GM19397 (cell line): ENCODE measurements around the gene PGK1.
"Not testable (repeated sequence)": the region's sequence is repeated elsewhere in the genome, so short reads cannot be mapped to it uniquely, and the experiment has no call there.

Source experiments
- ATAC-seq: cut with Tn5 transposase; IDR thresholded peaks from one replicate; pipeline ENCODE4 v1.9.1; 2021; ENCODE audit warnings: mild to moderate bottlenecking, moderate library complexity; ENCODE audit not compliant: unreplicated experiment

The PGK1 gene

DNA sequence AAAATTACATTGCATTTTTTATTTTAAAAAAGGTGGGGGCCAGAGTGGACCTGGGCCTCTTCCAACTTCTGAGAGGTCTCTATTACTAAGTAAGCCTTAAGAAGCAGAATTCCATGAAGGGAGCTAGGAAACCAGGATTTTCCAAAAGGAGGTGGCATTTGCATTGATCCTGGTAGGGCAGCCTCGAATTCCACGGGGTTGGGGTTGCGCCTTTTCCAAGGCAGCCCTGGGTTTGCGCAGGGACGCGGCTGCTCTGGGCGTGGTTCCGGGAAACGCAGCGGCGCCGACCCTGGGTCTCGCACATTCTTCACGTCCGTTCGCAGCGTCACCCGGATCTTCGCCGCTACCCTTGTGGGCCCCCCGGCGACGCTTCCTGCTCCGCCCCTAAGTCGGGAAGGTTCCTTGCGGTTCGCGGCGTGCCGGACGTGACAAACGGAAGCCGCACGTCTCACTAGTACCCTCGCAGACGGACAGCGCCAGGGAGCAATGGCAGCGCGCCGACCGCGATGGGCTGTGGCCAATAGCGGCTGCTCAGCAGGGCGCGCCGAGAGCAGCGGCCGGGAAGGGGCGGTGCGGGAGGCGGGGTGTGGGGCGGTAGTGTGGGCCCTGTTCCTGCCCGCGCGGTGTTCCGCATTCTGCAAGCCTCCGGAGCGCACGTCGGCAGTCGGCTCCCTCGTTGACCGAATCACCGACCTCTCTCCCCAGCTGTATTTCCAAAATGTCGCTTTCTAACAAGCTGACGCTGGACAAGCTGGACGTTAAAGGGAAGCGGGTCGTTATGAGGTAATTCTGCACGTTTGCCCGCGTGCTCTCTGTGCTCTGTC lies at the start of gene PGK1:
Gene PGK1 (plus strand): TSS at position 626 of the 824 bp plus-strand sequence. CDS start 93 bp downstream, at position 719.
- ATAC-seq, result peak; percentile 98

DNA sequence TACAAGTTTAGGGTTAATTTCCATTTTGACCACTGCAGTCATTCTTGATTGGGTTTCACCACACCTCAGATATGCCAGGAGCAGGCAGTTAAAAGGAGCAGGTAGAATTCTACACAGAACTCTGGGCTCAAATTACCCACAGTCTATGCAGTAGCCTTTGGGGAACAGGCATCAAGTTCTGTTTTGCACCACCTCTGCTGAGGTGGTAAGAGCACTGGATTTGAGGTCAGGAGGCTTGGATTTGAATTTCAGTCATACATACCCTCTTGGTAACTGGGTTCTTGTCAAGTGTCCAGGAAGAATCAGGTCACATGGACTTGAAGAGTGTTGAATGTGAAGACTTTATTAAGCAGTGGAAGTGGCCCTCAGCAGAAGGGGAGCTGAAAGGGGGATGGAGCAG lies 40.4 kb upstream of the PGK1 start:
- ATAC-seq, result no peak

DNA sequence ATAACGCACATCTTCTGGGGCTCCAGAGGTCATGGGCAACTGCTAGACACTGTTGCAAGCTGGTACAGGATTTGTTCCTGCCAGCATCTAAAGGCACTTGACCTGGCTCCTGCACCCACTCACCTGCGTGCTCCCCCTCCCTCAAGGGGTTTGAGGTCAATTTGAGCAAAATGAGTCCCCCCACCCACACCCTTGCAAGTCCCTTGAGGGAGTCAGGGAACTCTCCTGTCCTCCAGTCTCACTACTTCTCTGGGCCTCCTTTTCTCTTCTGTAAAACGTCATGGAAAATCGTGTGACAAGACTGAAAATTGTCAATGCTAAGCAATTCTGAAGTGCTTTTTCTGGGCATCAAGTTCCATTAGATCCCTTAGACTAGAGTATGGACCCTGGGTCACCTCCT lies 39.9 kb upstream of the PGK1 start:
- no peak for ATAC-seq

DNA sequence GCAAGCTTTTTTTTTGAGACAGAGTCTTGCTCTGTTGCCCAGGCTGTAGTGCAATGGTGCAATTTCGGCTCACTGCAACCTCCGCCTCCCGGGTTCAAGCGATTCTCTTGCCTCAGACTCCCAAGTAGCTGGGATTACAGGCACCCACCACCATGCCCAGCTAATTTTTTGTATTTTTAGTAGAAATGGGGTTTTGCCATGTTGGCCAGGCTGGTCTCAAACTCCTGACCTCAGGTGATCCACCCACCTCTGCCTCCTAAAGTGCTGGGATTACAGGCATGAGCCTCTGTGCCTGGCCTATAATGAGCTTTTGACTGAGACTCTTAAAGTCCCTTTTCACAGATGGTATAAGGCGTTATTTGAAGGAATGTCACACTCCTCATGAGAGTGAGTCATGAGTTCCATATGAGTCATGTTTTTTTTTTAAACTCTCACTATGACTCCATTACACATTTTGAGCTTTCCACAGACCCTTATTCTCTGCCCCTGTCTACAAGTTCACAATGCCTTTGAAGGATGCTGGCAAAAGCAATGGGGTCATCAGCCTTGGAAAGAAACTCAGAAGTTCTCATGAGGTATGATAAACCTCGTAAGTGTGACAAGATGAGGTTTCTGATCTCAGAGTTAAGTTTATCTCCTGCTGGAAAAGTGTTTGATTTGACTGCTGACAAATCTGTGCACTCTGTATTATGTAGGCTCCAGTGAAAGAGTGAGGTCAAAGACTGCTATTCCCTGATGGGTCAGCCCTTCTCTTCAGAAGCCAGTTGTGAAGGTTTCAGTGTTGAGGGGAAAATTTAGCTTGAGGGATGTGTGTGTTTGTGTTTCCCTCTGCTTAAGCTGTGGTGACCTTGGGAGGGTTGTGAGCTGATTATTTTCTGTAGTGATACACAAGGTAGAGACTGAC lies 39.1 kb upstream of the PGK1 start:
- ATAC-seq, result peak; percentile 72

DNA sequence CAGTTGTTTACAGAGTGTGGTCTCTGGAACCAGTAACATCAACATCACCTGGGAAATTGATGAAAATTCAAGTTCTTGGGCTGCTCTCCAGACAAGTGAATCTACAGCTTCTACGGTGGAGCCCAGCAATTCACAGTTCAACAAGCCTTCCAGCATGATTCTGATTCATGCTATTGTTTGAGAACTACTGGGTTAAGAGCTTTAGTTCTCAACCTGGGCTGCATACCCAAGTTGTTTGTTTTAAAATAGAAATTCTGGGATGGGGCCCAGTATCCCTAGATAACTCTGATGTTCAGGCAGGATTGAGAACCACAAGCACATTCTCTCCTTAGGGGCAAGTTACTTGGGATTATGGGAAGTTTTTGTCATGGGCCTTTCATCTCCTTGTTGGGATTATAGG lies 37.9 kb upstream of the PGK1 start:
- no peak for ATAC-seq

DNA sequence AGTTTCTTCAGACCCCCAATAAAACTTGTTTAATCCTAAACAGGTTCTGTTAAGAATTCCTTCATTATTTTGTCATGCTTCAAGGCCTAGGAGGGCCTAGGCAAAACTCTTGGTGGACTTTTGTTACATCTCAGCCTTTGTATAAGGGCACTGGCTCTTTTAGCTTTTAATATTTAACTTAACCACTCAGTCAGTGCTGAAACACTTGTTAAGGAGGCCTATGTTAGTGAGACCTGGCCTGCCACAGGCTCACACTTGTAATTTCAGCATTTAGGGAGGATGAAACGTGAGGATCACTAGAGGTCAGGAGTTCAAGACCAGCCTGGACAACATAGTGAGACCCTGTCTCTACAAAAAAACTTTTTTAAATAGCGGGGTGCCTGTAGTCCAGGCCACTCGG lies 32.7 kb upstream of the PGK1 start:
- no peak for ATAC-seq

DNA sequence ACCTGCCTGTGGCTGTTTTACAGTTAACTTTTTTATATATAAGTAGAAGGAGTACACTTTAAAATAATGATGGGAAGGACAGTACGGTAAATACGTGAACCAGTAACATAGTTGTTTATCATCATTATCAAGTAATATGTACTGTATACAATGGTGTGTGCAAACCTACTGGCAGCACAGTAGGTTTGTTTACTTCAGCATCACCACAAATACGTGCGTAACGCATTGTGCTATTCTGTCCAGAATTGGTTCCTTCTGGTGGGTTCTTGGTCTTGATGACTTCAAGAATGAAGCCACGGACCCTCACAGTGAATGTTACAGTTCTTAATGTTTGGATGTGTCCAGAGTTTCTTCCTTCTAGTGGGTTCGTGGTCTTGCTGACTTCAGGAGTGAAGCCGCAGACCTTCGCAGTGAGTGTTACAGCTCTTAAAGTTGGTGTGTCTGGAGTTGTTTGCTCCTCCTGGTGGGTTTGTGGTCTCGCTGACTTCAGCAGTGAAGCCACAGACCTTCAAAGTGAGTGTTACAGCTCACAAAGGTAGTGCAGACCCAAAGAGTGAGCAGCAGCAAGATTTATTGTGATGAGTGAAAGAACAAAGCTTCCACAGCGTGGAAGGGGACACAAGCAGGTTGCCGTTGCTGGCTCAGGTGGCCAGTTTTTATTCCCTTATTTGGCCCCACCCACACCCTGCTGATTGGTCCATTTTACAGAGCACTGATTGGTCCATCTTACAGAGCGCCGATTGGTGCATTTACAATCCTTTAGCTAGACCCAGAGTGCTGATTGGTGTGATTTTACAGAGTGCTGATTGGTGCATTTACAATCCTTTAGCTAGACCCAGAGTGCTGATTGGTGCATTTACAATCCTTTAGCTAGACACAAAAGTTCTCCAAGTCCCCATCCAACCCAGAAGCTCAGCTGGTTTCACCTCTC lies 30.6 kb upstream of the PGK1 start:
- not testable (repeated sequence) for ATAC-seq

DNA sequence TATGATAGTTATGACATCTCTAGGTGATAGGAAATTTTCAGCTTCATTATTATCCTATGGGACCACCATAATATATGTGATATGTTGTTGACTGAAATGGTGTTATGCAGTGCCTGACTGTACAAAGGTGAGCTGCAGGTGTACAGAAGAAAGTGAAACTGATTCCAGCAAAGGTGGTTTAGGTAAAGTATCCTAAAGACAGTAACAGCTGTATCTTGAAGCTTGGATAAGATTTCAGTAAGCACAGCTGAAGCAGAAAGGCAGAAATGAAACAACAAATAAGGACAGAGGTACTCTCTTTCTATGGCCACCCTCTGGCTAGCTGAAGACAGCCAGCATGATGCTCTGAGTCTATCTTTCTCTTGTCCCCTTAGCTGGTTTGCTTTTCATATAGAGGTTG lies 30.0 kb upstream of the PGK1 start:
- ATAC-seq, result no peak

DNA sequence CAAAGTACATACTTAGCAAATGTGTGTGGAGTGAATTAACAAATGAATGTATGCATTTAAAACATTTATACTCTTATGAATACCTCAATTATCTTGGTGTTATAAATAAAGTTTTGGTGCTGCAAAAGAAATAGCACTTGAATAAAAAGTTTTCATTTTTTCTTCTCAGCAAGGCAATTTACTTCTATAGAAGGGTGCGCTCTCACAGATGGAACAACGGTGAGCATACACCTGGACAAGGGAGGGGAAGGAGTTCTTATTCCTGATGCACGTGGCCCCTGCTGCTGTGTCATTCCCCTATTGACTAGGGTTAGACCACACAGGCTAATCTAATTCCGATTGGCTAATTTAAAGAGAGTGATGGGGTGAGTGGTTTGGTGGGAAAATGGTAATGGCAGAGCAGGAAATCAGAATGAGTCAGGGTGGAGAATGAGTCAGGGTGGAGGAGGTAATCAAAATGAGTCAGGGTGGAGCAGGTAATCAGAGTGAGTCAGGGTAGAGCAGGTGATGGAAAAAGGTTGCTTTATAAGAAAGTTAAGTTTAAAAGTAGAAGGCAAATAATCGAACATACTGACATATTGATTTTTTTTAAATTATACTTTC lies 28.2 kb upstream of the PGK1 start:
- ATAC-seq, result no peak

DNA sequence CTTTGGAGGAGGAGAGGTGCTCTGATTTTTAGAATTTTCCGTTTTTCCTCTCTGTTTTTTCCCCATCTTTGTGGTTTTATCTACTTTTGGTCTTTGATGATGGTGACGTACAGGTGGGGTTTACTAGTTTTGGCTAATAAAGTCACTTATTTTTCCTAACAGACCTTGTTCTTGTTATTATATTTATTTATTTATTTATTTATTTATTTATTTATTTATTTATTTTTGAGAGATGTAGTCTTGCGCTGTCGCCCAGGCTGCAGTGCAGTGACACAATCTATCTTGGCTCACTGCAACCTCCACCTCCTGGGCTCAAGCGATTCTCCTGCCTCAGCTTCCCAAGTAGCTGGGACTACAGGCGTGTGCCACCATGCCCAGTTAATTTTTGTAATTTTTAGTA lies 22.6 kb upstream of the PGK1 start:
- not testable (repeated sequence) for ATAC-seq

DNA sequence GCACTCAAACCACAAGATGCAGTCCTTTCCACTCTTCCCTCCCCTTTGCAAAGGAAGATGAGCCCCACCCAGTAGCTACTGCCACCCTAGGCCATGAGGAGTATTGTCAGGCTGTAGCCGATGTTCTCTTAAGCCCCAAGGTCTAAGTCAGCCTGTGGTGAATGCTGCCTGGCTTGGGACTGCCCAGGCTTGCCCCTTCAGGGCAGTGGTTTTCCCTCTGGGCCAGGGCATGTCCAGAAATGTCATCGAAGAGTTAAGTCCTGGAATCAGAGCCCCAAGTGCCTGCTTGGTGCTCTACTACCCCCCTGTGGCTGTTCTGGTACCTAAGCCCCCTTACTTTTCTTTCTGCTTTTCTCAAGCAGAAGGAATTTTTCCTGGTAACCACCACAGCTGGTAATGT lies 11.8 kb upstream of the PGK1 start:
- ATAC-seq, result peak; percentile 71

DNA sequence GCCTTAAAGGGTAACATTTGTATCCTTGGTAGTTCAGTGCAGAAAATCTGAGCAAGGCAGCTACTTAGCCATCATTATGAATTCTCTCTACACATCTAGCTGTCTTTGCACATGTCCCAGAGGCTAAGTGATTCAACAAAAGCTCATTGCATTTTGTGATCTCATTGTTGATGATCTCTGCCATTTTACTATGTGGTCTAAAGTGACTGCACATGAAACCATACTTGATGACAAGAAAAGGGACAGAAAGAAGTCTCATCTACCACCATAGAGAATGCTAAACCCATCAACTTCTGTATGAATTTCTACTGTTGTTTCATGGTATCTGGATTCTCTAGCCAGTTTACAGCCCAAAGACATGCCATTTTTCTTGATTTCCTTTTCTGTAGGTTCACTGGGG lies 5.9 kb upstream of the PGK1 start:
- ATAC-seq, result no peak

DNA sequence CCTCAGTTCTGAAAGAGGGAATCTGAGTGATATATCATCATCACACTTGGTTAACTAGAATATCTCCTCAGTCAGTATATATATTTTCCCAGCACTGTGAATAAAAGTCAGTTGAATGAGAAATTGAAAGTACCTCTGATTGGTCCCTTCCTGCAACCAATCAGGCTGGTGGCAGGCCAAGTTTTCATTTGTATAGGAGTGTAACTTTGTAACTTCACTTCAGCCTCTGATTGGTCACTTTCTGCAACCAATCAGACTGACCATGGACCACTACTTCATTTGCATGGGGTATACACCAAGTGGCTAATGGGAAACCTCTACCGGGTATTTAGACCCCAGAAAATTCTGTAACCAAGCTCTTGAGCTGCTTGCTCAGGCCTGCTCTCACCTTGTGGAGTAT lies 2.0 kb upstream of the PGK1 start:
- ATAC-seq, result no peak

DNA sequence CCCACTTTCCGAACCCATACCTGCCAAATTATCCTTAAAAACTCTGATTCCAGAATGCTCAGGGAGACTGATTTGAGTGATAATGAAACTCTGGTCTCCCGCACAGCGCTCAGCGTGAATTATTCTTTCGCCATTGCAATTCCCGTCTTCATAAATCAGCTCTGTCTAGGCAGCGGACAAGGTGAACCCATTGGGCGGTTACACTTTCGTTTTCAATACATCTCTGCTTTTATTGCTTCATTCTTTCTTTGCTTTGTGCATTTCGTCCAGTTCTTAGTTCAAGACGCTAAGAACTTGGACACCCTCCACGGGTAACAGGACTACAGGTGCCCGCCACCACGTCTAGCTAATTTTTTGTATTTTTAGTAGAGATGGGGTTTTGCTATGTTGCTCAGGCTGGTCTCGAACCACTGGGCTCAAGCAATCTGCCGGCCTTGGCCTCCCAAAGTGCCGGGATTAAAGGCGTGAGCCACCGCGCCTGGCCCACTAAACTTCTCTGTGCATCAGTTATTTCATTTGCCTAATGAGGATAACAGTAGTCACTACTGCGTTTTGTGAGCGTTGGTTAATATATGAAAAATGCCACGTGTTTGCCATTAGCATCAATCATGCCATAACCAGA lies 936 bp upstream of the PGK1 start:
- no peak for ATAC-seq

DNA sequence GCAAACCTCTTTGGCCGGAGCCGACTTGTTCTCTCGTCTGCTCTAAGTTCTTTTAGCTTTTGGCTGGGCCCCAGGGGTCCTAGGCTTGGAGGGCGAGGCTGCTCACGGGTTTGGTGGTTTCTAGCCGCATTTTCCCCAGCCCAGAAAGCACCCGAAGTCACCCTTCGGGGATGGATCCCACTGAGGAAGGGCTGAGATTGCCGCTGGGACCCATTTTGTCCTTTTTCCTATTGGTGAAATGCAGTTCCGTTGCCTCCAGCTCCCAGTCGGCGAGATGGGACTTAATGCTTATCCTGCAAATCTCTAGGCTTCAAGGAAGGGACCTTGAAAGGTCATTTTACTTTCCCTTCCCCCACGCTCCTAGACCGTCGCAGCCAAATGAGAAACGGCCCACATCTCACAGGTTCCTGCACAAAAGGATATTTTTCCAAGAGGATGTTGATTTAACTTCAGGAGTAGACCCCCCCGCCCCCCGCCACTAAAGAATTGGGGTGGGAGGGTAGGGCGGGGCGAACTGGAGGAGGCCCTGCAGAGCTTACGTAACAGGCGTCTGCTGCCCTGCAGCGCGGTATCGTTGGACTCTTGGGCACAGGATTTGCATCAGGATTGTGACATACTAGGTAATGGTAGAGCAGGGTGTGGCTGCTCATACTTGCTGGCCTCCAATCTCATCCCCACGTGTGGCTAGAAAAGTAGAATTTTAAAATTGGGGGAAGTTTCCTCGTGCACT lies 564 bp downstream of the PGK1 start:
- ATAC-seq, result no peak

DNA sequence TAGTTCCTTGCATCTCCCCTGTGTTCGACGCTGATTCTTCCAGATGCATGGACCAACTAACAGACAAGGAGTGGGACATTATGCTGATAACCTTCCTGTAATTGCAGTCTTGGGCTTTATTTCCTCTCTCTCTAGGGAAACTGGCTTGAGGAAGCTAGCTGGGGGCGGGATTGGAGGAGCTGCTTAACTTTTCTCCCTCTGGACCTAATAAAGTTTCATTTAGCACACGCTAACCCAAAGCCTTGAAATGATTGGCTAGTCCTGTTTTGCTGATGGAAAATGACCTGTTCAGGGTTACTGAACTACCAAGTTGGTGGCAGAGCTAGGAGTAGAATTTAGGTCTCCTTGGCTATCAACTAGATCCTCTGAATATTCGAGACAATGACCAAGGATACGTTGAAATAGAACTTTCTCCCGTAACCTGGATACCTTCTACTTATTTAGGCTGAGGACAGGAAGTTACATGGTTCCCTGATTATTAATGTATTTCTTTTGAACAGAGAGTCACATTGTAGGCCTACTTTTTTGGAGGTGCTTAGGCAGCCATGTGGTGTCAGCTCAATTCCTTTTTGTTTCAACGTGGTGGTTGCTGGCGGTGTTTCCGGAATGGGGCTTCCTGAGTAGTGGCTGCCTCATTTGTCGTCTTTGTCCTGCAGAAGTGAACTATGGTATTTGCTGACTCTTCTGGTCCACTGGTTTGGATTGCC lies 2.0 kb downstream of the PGK1 start:
- ATAC-seq, result no peak

DNA sequence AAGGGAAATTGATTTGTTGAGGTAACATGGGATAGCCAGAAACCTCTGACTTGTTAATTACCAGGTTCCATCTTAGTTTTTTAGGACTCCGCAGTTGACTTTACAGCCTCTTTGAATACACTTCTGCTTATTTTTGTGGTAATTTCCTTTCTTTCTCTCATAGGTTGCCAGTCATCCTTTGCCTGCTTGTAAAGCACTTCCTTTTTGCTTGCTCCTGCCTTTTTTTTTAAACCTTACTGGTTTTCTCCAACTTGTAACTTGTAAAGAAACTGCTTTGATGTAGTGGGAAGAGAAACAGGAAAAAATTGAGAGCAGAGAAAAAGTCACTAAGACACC lies 2.6 kb downstream of the PGK1 start:
- no peak for ATAC-seq

DNA sequence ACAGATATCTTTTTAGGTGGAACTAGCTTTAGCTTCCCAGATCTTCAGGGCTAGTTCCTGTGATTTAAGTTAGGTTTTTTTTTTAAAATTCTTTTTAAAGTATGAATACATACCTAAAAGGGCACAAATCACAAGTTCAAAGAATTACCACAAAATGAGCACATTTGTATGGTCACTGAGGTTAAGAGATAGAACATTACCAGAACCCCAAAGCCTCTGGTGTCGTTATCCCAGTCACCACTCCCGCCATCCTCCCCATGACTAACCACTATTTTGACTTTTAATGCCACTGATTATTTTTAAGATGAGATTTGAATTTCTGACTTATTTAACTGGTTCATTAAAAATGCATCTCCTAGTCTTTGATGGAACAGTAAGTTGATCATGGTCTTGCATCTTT lies 5.4 kb downstream of the PGK1 start:
- ATAC-seq, result no peak
